Keratinocyte (primary cell): ENCODE measurements around the gene INSYN1. TPM values are rescaled to one million over a fixed set of nuclear protein-coding genes. Genes with fewer than 3 reads are reported as not detected.

Experiments used
- DNase-seq: peaks from one replicate; pipeline ENCODE4 v3.0.0-alpha.2; 2011; ENCODE audit warnings: low read depth, missing footprints, low spot score
- FAIRE-seq: peaks from 2 replicates; lab custom pipeline; 2011; peaks lifted over from hg19 to GRCh38; lab: Jason Lieb, UNC
- H2AFZ ChIP-seq: 2 replicates; pipeline ENCODE4 v1.6.0; 2012; ENCODE audit warnings: low read length, control low read depth, inconsistent platforms; ENCODE audit not compliant: control insufficient read depth
- H3K27ac ChIP-seq: 2 replicates; pipeline ENCODE4 v1.5.1; 2011; ENCODE audit warnings: low read length; ENCODE audit not compliant: control insufficient read depth, insufficient read depth
- H3K27me3 ChIP-seq: 3 replicates; pipeline ENCODE4 v1.6.0; 2011; ENCODE audit warnings: low read length; ENCODE audit not compliant: control insufficient read depth, insufficient read depth; ENCODE audit errors: extremely low read depth
- H3K36me3 ChIP-seq, 2 experiments: 2 replicates in 1 of 2; 3 replicates in 1 of 2; pipeline ENCODE4 v1.5.1; 2011; ENCODE audit warnings: low read length in 2 of 2, mild to moderate bottlenecking in 1 of 2; ENCODE audit not compliant: control insufficient read depth in 2 of 2, insufficient read depth in 2 of 2; ENCODE audit errors: extremely low read depth in 1 of 2
- H3K4me1 ChIP-seq: 3 replicates; pipeline ENCODE4 v1.5.1; 2011; ENCODE audit warnings: low read length; ENCODE audit not compliant: control insufficient read depth, insufficient read depth; ENCODE audit errors: extremely low read depth
- H3K4me2 ChIP-seq: 3 replicates; pipeline ENCODE4 v1.6.0; 2011; ENCODE audit warnings: low read depth, low read length; ENCODE audit not compliant: control insufficient read depth, insufficient read depth; ENCODE audit errors: extremely low read depth
- H3K4me3 ChIP-seq, 3 experiments: fragments of 200-600 bp in 1 of 3; sonication (generic) in 1 of 3; 2 replicates in 2 of 3; 3 replicates in 1 of 3; pipeline ENCODE4 v1.5.1; 2011 to 2016; ENCODE audit warnings: low read length in 3 of 3, mild to moderate bottlenecking in 3 of 3, control low read depth in 2 of 3, inconsistent platforms in 1 of 3, low read depth in 1 of 3, mixed read lengths in 1 of 3, mixed run types in 1 of 3, moderate library complexity in 1 of 3; ENCODE audit not compliant: control insufficient read depth in 2 of 3, insufficient read depth in 2 of 3; ENCODE audit errors: extremely low read depth in 1 of 3
- H3K79me2 ChIP-seq: 2 replicates; pipeline ENCODE4 v1.6.0; 2012; ENCODE audit warnings: low read length; ENCODE audit not compliant: control insufficient read depth, insufficient read depth
- H3K9ac ChIP-seq: 3 replicates; pipeline ENCODE4 v1.6.0; 2011; ENCODE audit warnings: low read length; ENCODE audit not compliant: control insufficient read depth, insufficient read depth; ENCODE audit errors: extremely low read depth
- H3K9me1 ChIP-seq: 3 replicates; pipeline ENCODE4 v1.6.0; 2011; ENCODE audit warnings: low read length; ENCODE audit not compliant: control insufficient read depth, insufficient read depth; ENCODE audit errors: extremely low read depth
- H3K9me3 ChIP-seq: 2 replicates; pipeline ENCODE4 v1.5.1; 2012; ENCODE audit warnings: low read depth, low read length; ENCODE audit not compliant: control insufficient read depth
- H4K20me1 ChIP-seq: 3 replicates; pipeline ENCODE4 v1.6.0; 2011; ENCODE audit warnings: low read length; ENCODE audit not compliant: control insufficient read depth, insufficient read depth; ENCODE audit errors: extremely low read depth
- CTCF ChIP-seq, 3 experiments: IDR thresholded peaks in 1 of 3; conservative IDR thresholded peaks in 1 of 3; optimal IDR thresholded peaks in 1 of 3; 2 replicates in 2 of 3; 3 replicates in 1 of 3; pipeline versions ENCODE3 to v1.5.1; 2011; ENCODE audit warnings: low read length in 3 of 3, mild to moderate bottlenecking in 3 of 3, moderate library complexity in 2 of 3, control low read depth in 1 of 3, inconsistent platforms in 1 of 3; ENCODE audit not compliant: insufficient read depth in 2 of 3; ENCODE audit errors: extremely low read depth in 1 of 3
- EZH2 ChIP-seq: IDR thresholded peaks from one replicate; pipeline ENCODE4 v1.6.1; 2012; ENCODE audit warnings: inconsistent platforms, mild to moderate bottlenecking, low read length, moderate library complexity
- dilution Hi-C: fragments of 300-500 bp; cut with MboI; formaldehyde crosslinking; loops from one replicate; pipeline ENCODE4 v1.7.0; 2020; ENCODE audit warnings: low sequenced_read_pairs; ENCODE audit not compliant: extremely low pct_ligation_motif_present
- polyA plus RNA-seq, 5 experiments: library from polyadenylated mRNA; depleted of rRNA in 3 of 5; stranded (reverse) in 3 of 5; stranded (forward) in 1 of 5; unstranded in 1 of 5; fragments of >200 nt; gene quantifications; 1 replicate in 1 of 5; 2 replicates in 3 of 5; 3 replicates in 1 of 5; pipeline versions ENCODE4 v1.2.1 to v1.2.3, GENCODE V29; 2011 to 2012; ENCODE audit warnings: missing spikeins in 2 of 5, low read depth in 1 of 5, low replicate concordance in 1 of 5

INSYN1 gene
- polyA plus RNA-seq, 1 donor (not counting 4 experiments of a cell fraction or from before 2014, with no cell fraction given): 0.47 TPM

- Histone ChIP-seq H3K9me3 (no peaks in the 10 kb centered on the region), H3K9ac (no peak overlapping the region), H3K4me3 (no peak overlapping the region), H2AFZ (no peak overlapping the region), H3K79me2 (no peaks in the 10 kb centered on the region), H4K20me1 (no peaks in the 10 kb centered on the region), H3K27ac (no peak overlapping the region), H3K4me2 (no peak overlapping the region), H3K36me3 (no peaks in the 10 kb centered on the region), H3K4me1 (no peaks in the 10 kb centered on the region), H3K27me3 (peaks cover 12% of the 10 kb centered on the region), H3K9me1 (no peaks in the 10 kb centered on the region)
- no peak for FAIRE-seq
- no peak for TF ChIP-seq CTCF (optimal IDR thresholded peaks at IDR 0.05 in 1 of 3, IDR thresholded peaks at IDR 0.05 in 1 of 3, conservative IDR thresholded peaks at IDR 0.05 in 1 of 3; ENCODE audit: extremely low read depth in 1 of 3, insufficient read depth in 2 of 3, low read length in 3 of 3)
- no peak for TF ChIP-seq EZH2
- no peak for DNase-seq
- dilution Hi-C loops: no loop called here
Observed at GRCh38 chr15:73744293-73744692, 8.9 kb downstream of the INSYN1 start.

- Histone ChIP-seq H3K27me3 (peaks cover 5% of the 10 kb centered on the region), H3K4me1 (no peaks in the 10 kb centered on the region), H3K79me2 (no peaks in the 10 kb centered on the region), H4K20me1 (no peaks in the 10 kb centered on the region), H3K36me3 (no peaks in the 10 kb centered on the region), H3K9me3 (no peaks in the 10 kb centered on the region), H3K9me1 (no peaks in the 10 kb centered on the region), H2AFZ (no peak overlapping the region), H3K4me3 (no peak overlapping the region), H3K9ac (no peak overlapping the region), H3K27ac (no peak overlapping the region), H3K4me2 (no peak overlapping the region)
- DNase-seq (no peak), FAIRE-seq (no peak)
- dilution Hi-C loops: no loop called here
- TF ChIP-seq CTCF (optimal IDR thresholded peaks at IDR 0.05 in 1 of 3, IDR thresholded peaks at IDR 0.05 in 1 of 3, conservative IDR thresholded peaks at IDR 0.05 in 1 of 3; ENCODE audit: extremely low read depth in 1 of 3, insufficient read depth in 2 of 3, low read length in 3 of 3) (no peak), EZH2 (no peak)
Observed at GRCh38 chr15:73741321-73741836, 11.8 kb downstream of the INSYN1 start.
